Fibroblast of mammary gland (primary cell): ENCODE data around the gene RASGEF1C.
A peak's percentile ranks its signal among the peaks of the same experiment; 100 is the strongest.

ENCODE experiments used
- DNase-seq: peaks from one replicate; pipeline ENCODE4 v3.0.0-alpha.2; 2010; ENCODE audit warnings: low read depth
- H3K4me3 ChIP-seq: 2 replicates; pipeline ENCODE4 v1.5.1; 2011; ENCODE audit warnings: low read depth, mild to moderate bottlenecking, low read length, moderate library complexity; ENCODE audit not compliant: control insufficient read depth
- TF ChIP-seq, protein P1 (sequence below): conservative IDR thresholded peaks from 2 replicates; pipeline ENCODE4 v1.5.1; 2011; ENCODE audit warnings: low read depth, low read length, inconsistent platforms; ENCODE audit not compliant: control insufficient read depth, insufficient read depth

The RASGEF1C gene

GRCh38 chr5:180160789-180161188, 48.2 kb downstream of the RASGEF1C start:
- no peak overlapping the region for H3K4me3 ChIP-seq
- TF ChIP-seq, protein P1, sequence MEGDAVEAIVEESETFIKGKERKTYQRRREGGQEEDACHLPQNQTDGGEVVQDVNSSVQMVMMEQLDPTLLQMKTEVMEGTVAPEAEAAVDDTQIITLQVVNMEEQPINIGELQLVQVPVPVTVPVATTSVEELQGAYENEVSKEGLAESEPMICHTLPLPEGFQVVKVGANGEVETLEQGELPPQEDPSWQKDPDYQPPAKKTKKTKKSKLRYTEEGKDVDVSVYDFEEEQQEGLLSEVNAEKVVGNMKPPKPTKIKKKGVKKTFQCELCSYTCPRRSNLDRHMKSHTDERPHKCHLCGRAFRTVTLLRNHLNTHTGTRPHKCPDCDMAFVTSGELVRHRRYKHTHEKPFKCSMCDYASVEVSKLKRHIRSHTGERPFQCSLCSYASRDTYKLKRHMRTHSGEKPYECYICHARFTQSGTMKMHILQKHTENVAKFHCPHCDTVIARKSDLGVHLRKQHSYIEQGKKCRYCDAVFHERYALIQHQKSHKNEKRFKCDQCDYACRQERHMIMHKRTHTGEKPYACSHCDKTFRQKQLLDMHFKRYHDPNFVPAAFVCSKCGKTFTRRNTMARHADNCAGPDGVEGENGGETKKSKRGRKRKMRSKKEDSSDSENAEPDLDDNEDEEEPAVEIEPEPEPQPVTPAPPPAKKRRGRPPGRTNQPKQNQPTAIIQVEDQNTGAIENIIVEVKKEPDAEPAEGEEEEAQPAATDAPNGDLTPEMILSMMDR: no peak
- DNase-seq: no peak

GRCh38 chr5:180160215-180160614, 48.8 kb downstream of the RASGEF1C start:
- TF ChIP-seq, protein P1: no peak
- H3K4me3 ChIP-seq: no peak overlapping the region
- DNase-seq: no peak

GRCh38 chr5:180159756-180160155, 49.3 kb downstream of the RASGEF1C start:
- DNase-seq: peak; percentile 33

GRCh38 chr5:180157866-180158265, 51.1 kb downstream of the RASGEF1C start:
- no peak overlapping the region for H3K4me3 ChIP-seq
- TF ChIP-seq, protein P1: no peak
- DNase-seq: no peak

More at GRCh38 chr5:180159756-180160155, 49.3 kb downstream of the RASGEF1C start:
- TF ChIP-seq, protein P1: no peak
- no peak overlapping the region for H3K4me3 ChIP-seq

- no peak for DNase-seq
- H3K4me3 ChIP-seq: no peak overlapping the region
- TF ChIP-seq, protein P1: no peak
Observed at GRCh38 chr5:180156141-180156540, 52.9 kb downstream of the RASGEF1C start.

- TF ChIP-seq, protein P1: no peak
Observed at GRCh38 chr5:180155365-180155926, 53.6 kb downstream of the RASGEF1C start.

More at GRCh38 chr5:180155365-180155926, 53.6 kb downstream of the RASGEF1C start:
- H3K4me3 ChIP-seq: no peak overlapping the region
- DNase-seq: no peak
